GM21786 (cell line): Measurements from ENCODE around the gene MPO.

ENCODE experiments used
- ATAC-seq: cut with Tn5 transposase; IDR thresholded peaks from one replicate; pipeline ENCODE4 v1.9.1; 2021; ENCODE audit not compliant: unreplicated experiment

MPO gene

DNA sequence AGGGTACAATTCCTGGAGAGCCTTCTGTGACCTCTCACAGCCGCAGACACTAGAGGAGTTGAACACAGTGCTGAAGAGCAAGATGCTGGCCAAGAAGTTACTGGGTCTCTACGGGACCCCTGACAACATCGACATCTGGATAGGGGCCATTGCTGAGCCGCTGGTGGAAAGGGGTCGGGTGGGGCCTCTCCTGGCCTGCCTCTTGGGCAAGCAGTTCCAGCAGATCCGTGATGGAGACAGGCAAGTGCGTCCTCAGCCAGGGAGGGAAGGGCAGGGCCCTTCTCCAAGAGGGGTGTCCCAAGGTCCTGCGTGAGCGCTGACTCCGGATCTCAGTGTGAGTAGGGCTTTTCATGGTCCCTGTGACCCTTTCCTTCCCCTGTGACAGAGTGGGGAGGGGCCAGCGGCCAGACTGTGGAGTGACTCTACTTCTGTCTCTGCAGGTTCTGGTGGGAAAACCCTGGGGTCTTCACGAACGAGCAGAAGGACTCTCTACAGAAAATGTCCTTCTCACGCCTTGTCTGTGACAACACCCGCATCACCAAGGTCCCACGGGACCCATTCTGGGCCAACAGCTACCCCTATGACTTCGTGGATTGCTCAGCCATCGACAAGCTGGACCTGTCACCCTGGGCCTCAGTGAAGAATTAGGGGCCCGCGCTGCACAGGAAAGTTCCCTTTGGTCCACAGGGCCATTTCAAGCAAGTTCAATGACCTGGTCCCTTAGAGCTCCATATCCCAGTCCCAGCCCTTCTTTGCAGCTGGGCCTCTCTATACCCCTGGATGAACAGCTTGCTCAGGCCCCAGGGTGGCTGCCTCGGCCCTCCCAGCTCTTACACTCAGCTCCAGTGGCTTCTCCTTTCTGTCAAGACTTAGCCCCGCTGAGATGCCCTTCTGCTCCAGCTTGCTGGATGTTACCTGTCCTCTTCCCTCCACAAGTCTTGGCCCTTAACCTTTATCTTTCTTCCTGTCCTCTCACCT, 13.1 kb downstream of the MPO start:
- no peak for ATAC-seq

DNA sequence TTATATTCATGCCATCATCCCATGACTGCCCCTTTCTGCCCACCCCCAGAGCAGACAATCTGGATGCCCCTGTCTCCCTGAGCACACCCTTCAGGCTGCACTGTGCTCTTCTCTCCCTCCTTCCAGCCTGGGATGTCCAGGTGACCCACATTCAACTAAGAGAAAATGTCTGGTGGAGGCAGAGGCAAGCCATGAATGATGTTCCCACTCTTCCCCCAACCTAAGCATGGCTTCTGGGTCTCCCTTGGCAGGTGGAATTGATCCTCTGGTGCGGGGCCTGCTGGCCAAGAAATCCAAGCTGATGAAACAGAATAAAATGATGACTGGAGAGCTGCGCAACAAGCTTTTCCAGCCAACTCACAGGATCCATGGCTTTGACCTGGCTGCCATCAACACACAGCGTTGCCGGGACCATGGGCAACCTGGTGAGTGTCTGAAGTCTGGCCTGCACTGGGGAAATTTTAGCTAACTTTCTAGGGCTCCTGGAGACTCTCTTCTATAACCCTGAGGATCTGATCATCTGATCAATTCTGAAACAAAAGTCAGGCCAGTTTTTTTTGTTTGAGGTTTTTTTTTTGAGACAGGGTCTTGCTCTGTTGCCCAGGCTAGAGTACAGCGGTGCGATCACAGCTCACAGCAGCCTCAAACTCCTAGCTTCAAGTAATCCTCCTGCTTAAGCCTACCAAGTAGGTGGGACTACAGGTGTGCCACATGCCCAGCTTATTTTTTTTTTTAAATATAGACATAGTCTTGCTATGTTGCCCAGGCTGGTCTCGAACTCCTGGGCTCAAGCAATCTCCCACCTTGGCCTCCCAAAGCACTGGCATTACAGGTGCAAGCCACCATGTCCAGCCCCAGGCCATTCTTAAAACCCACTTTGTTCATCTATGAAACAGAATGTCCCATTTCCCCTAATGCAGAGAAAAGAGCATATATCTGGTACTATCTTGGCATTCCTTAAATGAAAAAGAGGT, 14.5 kb downstream of the MPO start:
- no peak for ATAC-seq

DNA sequence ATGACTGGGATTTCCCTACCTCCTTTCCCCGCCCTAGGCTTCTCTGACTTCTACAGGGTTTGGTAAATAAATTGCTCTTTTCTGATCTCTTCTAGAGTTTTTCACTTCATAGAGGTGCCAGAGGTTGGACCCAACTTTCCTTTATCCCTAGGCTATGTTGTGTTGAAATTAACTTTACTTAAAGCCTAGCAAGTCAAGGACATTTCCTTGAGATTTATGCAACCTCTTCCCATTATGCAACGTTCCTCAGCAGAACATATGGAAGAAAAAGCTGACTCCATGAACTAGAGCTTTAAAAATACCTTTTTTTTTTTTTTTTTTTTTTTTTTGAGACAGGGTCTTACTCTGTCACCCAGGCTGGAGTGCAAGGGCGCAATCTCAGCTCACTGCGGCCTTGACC, 15.5 kb downstream of the MPO start:
- ATAC-seq = no peak

GRCh38 chr17:58264407-58265103, 16.2 kb downstream of the MPO start:
- no peak for ATAC-seq

GRCh38 chr17:58263773-58264172, 17.0 kb downstream of the MPO start:
- ATAC-seq = no peak

DNA sequence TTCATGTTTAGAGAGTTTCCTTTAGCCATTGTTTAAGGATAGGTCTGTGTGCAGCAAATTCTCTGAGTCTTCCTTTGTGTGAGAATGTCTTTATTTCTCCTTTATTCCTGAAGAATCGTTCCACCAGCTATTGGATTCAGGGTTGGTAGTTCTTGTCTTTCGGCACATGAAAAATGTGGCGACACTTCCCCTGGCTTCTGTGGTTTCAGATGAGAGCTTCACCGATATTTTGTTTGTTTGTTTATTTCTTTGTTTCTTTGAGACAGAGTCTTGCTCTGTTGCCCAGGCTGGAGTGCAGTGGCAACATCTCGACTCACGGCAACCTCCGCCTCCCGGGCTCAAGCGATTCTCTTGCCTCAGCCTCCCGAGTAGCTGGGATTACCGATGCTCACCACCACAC, 18.6 kb downstream of the MPO start:
- ATAC-seq = no peak

DNA sequence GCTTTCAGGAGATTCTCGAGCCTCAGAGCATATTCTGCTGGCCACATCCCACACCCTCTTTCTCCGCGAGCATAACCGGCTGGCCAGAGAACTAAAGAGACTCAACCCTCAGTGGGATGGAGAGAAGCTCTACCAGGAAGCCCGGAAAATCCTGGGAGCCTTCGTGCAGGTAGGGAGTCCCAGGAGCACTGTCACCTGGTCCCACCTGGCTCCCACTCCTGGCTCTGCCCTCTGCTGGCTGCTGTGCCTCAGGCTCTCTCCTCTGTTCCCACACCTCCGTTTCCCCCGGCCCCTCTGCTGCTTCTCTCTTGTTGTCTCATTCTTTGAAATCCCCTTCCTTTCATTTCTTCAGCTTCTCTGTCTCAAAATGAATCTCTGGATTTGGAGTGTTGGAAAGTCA, 25.9 kb downstream of the MPO start:
- no peak for ATAC-seq

- no peak for ATAC-seq
These were observed 27.7 kb downstream of the MPO start for GRCh38 chr17:58253082-58253481.

DNA sequence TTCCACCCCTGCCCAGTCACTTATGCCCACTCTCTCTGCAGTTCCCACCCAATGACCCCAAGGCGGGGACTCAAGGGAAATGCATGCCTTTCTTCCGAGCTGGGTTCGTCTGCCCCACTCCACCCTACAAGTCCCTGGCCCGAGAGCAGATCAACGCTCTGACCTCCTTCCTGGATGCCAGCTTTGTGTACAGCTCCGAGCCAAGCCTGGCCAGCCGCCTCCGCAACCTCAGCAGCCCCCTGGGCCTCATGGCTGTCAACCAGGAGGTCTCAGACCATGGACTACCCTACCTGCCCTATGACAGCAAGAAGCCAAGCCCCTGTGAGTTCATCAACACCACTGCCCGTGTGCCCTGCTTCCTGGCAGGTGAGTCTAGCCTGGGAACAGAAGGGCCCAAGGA, 28.6 kb downstream of the MPO start:
- no peak for ATAC-seq

- ATAC-seq = no peak
These were observed 30.3 kb downstream of the MPO start for GRCh38 chr17:58250344-58251011.

GRCh38 chr17:58249270-58250133, 31.2 kb downstream of the MPO start:
- ATAC-seq = no peak

DNA sequence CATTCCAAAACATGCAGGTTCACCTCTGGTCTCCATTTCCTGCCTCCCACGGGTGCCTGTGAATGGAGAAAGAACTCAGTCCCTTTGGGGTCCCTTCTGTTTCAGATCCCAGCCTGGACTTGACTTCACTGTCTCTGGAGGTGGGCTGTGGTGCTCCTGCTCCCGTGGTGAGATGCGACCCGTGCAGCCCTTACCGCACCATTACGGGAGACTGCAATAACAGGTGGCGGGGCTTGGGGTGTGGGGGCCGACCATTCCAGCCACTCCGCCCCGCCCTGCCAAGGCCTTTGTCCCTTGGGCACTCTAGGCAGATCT, 31.8 kb downstream of the MPO start:
- ATAC-seq = no peak

DNA sequence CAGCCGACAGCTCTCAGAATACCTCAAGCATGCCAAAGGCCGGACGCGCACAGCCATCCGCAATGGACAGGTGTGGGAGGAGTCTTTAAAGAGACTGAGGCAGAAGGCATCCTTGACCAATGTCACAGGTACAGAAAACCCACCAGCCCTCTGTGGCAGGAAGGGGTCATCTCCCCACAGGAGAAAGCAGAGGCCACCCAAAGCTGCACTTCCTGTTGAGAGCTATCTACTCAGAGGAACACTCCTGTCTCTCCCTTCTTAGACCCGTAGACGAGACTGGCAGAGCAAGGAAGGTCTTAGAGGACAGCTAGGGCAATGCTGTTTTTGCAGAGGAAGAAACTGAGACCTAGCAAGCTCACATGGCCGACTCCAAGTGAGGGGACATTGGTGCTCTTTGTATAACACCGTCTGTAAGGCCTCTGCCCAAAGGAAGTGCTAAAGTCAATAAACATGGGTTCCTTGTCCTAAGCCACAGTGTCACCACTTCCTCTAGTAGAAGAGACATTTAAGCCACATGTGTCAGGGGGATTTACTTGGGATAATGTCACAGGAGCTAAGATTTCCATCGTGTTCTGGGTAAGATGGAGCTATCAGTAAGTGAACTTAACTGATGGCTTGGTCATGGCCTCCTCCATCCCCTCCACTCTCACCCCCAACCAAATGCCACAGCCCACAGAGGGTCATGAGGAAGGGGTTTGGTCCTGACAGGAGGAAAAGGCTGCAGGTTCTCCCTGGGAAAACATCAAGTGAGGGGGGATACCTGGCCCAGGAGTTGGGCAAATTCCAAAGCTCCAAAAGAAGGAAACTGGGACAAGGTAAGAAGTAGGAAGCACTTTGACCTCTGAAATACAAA, 33.0 kb downstream of the MPO start:
- ATAC-seq = no peak

- no peak for ATAC-seq
These were observed 34.0 kb downstream of the MPO start for GRCh38 chr17:58246781-58247180.

DNA sequence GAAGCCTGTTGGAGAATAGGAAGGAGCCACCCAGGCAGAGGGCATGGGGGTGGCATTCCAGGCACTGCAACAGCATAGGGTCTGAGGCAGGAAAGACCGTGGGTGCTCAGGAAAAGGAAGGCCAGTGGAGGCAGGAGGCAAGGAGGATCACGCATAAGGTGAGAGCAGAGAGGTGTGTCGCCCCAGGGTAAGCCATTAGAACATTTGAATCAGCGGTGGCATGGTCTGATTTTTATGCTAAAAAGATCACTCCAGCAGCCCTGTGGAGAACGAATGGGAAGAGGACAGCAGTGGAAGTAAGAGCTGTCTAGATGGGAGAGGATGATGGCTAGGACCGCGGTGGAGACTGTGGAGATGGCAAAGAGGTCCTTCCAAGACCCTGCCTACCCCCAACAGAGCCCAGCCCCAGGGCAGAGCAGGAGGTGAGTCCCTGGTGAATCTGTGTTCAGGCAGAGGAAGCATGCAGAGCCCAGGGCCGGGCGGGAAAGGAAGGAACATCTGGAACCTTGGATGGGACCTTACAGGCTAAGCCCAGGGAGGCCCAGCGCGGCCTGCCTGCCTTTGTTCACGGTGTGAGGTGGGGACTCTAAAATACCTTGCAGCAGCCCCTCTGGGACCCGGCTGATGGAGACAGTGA, 34.5 kb downstream of the MPO start:
- no peak for ATAC-seq

- ATAC-seq = no peak
These were observed 35.2 kb downstream of the MPO start for GRCh38 chr17:58245428-58246103.

DNA sequence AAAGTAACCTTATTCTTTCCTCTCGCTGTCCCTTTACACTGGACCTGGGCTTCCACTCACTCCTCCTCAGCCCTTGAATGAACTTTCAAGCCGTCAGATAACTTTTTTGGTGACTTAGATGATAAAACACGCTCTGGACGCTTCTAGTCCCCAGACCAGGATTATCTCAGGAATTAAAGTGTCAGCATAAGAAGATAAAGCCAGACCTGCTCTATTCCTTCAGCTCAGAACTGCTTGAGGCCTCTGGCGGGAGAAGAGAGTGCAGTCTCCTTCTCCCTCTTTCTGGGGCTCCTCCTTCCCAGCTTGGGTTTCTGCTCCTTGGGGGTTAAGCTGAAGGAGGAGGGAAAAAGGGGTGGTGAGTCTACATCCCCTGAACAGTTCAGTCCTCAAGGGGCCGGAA, 35.8 kb downstream of the MPO start:
- ATAC-seq = no peak
